ENCODE results near the gene MPDU1.

GRCh38 chr17:7589891-7590691, 6.4 kb downstream of the MPDU1 start, which contains the start of gene SOX15:
- TF ChIP-seq POLR2A (IDR thresholded peaks at IDR 0.05), result no peak
- no peak for TF ChIP-seq EP300 (IDR thresholded peaks at IDR 0.05)
- no peak for TF ChIP-seq POLR2AphosphoS5 (IDR thresholded peaks at IDR 0.05)
- TF ChIP-seq CTCF (IDR thresholded peaks at IDR 0.05), result no peak
